Activated CD4-positive, alpha-beta T cell treated with anti-CD3 and anti-CD28 coated beads, Interleukin-2, amount 50 U/mL, for 48 hours (primary cell): Measurements from ENCODE around the gene STAC.
"Not testable (repeated sequence)": the region's sequence is repeated elsewhere in the genome, so short reads cannot be mapped to it uniquely, and the experiment has no call there.

ENCODE experiments used
- DNase-seq, 2 experiments: peaks; one replicate each; pipeline ENCODE4 v3.0.0-alpha.2; 2020

Gene STAC

GRCh38 chr3:36524560-36524959, 144.3 kb downstream of the STAC start:
- DNase-seq = no peak

- no peak for DNase-seq
Measured at GRCh38 chr3:36525115-36525801, 145.0 kb downstream of the STAC start.

- DNase-seq = no peak
Measured at GRCh38 chr3:36538136-36538749, 157.9 kb downstream of the STAC start.

- no peak for DNase-seq
Measured at GRCh38 chr3:36540888-36541518, 160.7 kb downstream of the STAC start.

GRCh38 chr3:36542186-36542585, 161.9 kb downstream of the STAC start:
- DNase-seq = no peak

GRCh38 chr3:36543276-36543997, 163.1 kb downstream of the STAC start:
- no peak for DNase-seq

GRCh38 chr3:36546226-36546625, 165.9 kb downstream of the STAC start:
- no peak for DNase-seq

GRCh38 chr3:36548712-36549111, 168.4 kb downstream of the STAC start:
- no peak for DNase-seq

GRCh38 chr3:36557021-36557707, 176.9 kb downstream of the STAC start:
- no peak for DNase-seq

GRCh38 chr3:36557708-36558421, 177.6 kb downstream of the STAC start:
- DNase-seq = no peak

GRCh38 chr3:36558961-36559360, 178.7 kb downstream of the STAC start:
- no peak for DNase-seq

GRCh38 chr3:36560685-36561084, 180.4 kb downstream of the STAC start:
- DNase-seq = no peak

- DNase-seq = no peak
Measured at GRCh38 chr3:36561601-36562000, 181.3 kb downstream of the STAC start.

GRCh38 chr3:36562945-36563344, 182.6 kb downstream of the STAC start:
- DNase-seq = no peak

- DNase-seq = no peak
Measured at GRCh38 chr3:36575241-36575640, 194.9 kb downstream of the STAC start.

- not testable (repeated sequence) for DNase-seq
Measured at GRCh38 chr3:36578418-36578817, 198.1 kb downstream of the STAC start.

- no peak for DNase-seq
Measured at GRCh38 chr3:36579746-36580145, 199.4 kb downstream of the STAC start.

GRCh38 chr3:36580716-36581115, 200.4 kb downstream of the STAC start:
- DNase-seq = no peak

GRCh38 chr3:36591959-36592358, 211.7 kb downstream of the STAC start:
- no peak for DNase-seq

GRCh38 chr3:36595511-36595910, 215.2 kb downstream of the STAC start:
- no peak for DNase-seq

GRCh38 chr3:36596419-36596818, 216.1 kb downstream of the STAC start:
- DNase-seq = no peak

GRCh38 chr3:36597422-36597821, 217.1 kb downstream of the STAC start:
- no peak for DNase-seq
